ENCODE data around the gene SYT14. TPM values are rescaled to one million over a fixed set of nuclear protein-coding genes. Genes with fewer than 3 reads are reported as not detected.
"Not testable (repeated sequence)": the region's sequence is repeated elsewhere in the genome, so short reads cannot be mapped to it uniquely, and the experiment has no call there.

The SYT14 gene
- polyA plus RNA-seq, 1 donor from 2014 or later = 21.9 TPM

- no peak for TF ChIP-seq EZH2 (IDR thresholded peaks at IDR 0.05; ENCODE audit: borderline replicate concordance, insufficient read depth, low read length, poor library complexity, severe bottlenecking)
- TF ChIP-seq MXI1 (conservative IDR thresholded peaks at IDR 0.05; ENCODE audit: poor library complexity, severe bottlenecking) = no peak
- no peak for TF ChIP-seq EP300 (conservative IDR thresholded peaks at IDR 0.05; ENCODE audit: poor library complexity, severe bottlenecking)
- no peak for TF ChIP-seq SMC3 (conservative IDR thresholded peaks at IDR 0.05; ENCODE audit: poor library complexity)
- no peak for TF ChIP-seq RAD21 (conservative IDR thresholded peaks at IDR 0.05)
- no peak for TF ChIP-seq REST (IDR thresholded peaks at IDR 0.05; ENCODE audit: borderline replicate concordance)
- no peak for TF ChIP-seq CTCF (IDR thresholded peaks at IDR 0.05; ENCODE audit: poor library complexity, severe bottlenecking)
- TF ChIP-seq POLR2AphosphoS5 (IDR thresholded peaks at IDR 0.05) = no peak
- no peak for TF ChIP-seq TAF1 (IDR thresholded peaks at IDR 0.05; ENCODE audit: low read depth)
- no peaks in the 10 kb centered on the region for H3K9me3 ChIP-seq (ENCODE audit: low read length)
Measured at GRCh38 chr1:209912306-209912705, 25.7 kb upstream of the SYT14 start.

GRCh38 chr1:209919637-209920036, 18.4 kb upstream of the SYT14 start:
- H3K9ac ChIP-seq (ENCODE audit: low read length); H4K20me1 ChIP-seq (ENCODE audit: insufficient read depth); H3K4me2 ChIP-seq (ENCODE audit: low read length); H3K27ac ChIP-seq (ENCODE audit: low read length); H3K9me3 ChIP-seq (ENCODE audit: low read length); H2AFZ ChIP-seq (ENCODE audit: low read depth, low read length); H3K27me3 ChIP-seq (ENCODE audit: insufficient read depth, low read depth, low read length); H3K9me2 ChIP-seq (ENCODE audit: insufficient read depth, low read length); H3F3A ChIP-seq (ENCODE audit: insufficient read depth, low read length, poor library complexity, severe bottlenecking); H3K4me3 ChIP-seq (ENCODE audit: low read length); H3K79me2 ChIP-seq (replicated peaks; ENCODE audit: insufficient read depth, low read length); H3K36me3 ChIP-seq (ENCODE audit: insufficient read depth, low read length): not testable (repeated sequence)

More at GRCh38 chr1:209912306-209912705, 25.7 kb upstream of the SYT14 start:
- Histone ChIP-seq H4K20me1 (ENCODE audit: insufficient read depth) (no peaks in the 10 kb centered on the region), H3K4me3 (ENCODE audit: low read length) (no peak overlapping the region), H3K9ac (ENCODE audit: low read length) (no peak overlapping the region), H2AFZ (ENCODE audit: low read depth, low read length) (no peak overlapping the region), H3K79me2 (replicated peaks; ENCODE audit: insufficient read depth, low read length) (no peaks in the 10 kb centered on the region), H3F3A (ENCODE audit: insufficient read depth, low read length, poor library complexity, severe bottlenecking) (no peaks in the 10 kb centered on the region), H3K4me2 (ENCODE audit: low read length) (no peak overlapping the region), H3K27me3 (ENCODE audit: insufficient read depth, low read depth, low read length) (no peaks in the 10 kb centered on the region), H3K36me3 (ENCODE audit: insufficient read depth, low read length) (no peaks in the 10 kb centered on the region), H3K9me2 (ENCODE audit: insufficient read depth, low read length) (no peaks in the 10 kb centered on the region), H3K27ac (ENCODE audit: low read length) (no peak overlapping the region)

- no peaks in the 10 kb centered on the region for H3K36me3 ChIP-seq (ENCODE audit: insufficient read depth, low read length)
- H3K9me2 ChIP-seq (ENCODE audit: insufficient read depth, low read length) = no peaks in the 10 kb centered on the region
- no peak overlapping the region for H3K4me2 ChIP-seq (ENCODE audit: low read length)
- no peak overlapping the region for H2AFZ ChIP-seq (ENCODE audit: low read depth, low read length)
- TF ChIP-seq EP300 (conservative IDR thresholded peaks at IDR 0.05; ENCODE audit: poor library complexity, severe bottlenecking) (no peak), TAF1 (IDR thresholded peaks at IDR 0.05; ENCODE audit: low read depth) (no peak), POLR2AphosphoS5 (IDR thresholded peaks at IDR 0.05) (no peak), MXI1 (conservative IDR thresholded peaks at IDR 0.05; ENCODE audit: poor library complexity, severe bottlenecking) (no peak), REST (IDR thresholded peaks at IDR 0.05; ENCODE audit: borderline replicate concordance) (no peak), RAD21 (conservative IDR thresholded peaks at IDR 0.05) (no peak), EZH2 (IDR thresholded peaks at IDR 0.05; ENCODE audit: borderline replicate concordance, insufficient read depth, low read length, poor library complexity, severe bottlenecking) (no peak), CTCF (IDR thresholded peaks at IDR 0.05; ENCODE audit: poor library complexity, severe bottlenecking) (no peak), SMC3 (conservative IDR thresholded peaks at IDR 0.05; ENCODE audit: poor library complexity) (no peak)
- H3K9me3 ChIP-seq (ENCODE audit: low read length) = no peaks in the 10 kb centered on the region
- no peak overlapping the region for H3K27ac ChIP-seq (ENCODE audit: low read length)
- no peak overlapping the region for H3K4me3 ChIP-seq (ENCODE audit: low read length)
- H3F3A ChIP-seq (ENCODE audit: insufficient read depth, low read length, poor library complexity, severe bottlenecking) = no peaks in the 10 kb centered on the region
- no peak overlapping the region for H3K9ac ChIP-seq (ENCODE audit: low read length)
- no peaks in the 10 kb centered on the region for H3K27me3 ChIP-seq (ENCODE audit: insufficient read depth, low read depth, low read length)
- H3K79me2 ChIP-seq (replicated peaks; ENCODE audit: insufficient read depth, low read length) = no peaks in the 10 kb centered on the region
- no peaks in the 10 kb centered on the region for H4K20me1 ChIP-seq (ENCODE audit: insufficient read depth)
Measured at GRCh38 chr1:209920844-209921243, 17.2 kb upstream of the SYT14 start.

Measured in neural cell (in vitro differentiated cells).